NCI-H460 (cell line): ENCODE results near the gene AGAP3. TPM values are rescaled to one million over a fixed set of nuclear protein-coding genes. Genes with fewer than 3 reads are reported as not detected.

ENCODE experiments used
- DNase-seq: peaks from one replicate; pipeline ENCODE4 v3.0.0-alpha.2; 2016; ENCODE audit warnings: low read depth; ENCODE audit errors: extremely low read depth
- total RNA-seq: library from RNA; depleted of rRNA; stranded (reverse); fragments of >200 nt; shearing (Covaris generic); gene quantifications from 2 replicates; pipeline ENCODE4 v1.2.3, GENCODE V29; 2014

AGAP3 gene
- total RNA-seq, 1 experiment from 2014 or later = 39.6 TPM

DNA sequence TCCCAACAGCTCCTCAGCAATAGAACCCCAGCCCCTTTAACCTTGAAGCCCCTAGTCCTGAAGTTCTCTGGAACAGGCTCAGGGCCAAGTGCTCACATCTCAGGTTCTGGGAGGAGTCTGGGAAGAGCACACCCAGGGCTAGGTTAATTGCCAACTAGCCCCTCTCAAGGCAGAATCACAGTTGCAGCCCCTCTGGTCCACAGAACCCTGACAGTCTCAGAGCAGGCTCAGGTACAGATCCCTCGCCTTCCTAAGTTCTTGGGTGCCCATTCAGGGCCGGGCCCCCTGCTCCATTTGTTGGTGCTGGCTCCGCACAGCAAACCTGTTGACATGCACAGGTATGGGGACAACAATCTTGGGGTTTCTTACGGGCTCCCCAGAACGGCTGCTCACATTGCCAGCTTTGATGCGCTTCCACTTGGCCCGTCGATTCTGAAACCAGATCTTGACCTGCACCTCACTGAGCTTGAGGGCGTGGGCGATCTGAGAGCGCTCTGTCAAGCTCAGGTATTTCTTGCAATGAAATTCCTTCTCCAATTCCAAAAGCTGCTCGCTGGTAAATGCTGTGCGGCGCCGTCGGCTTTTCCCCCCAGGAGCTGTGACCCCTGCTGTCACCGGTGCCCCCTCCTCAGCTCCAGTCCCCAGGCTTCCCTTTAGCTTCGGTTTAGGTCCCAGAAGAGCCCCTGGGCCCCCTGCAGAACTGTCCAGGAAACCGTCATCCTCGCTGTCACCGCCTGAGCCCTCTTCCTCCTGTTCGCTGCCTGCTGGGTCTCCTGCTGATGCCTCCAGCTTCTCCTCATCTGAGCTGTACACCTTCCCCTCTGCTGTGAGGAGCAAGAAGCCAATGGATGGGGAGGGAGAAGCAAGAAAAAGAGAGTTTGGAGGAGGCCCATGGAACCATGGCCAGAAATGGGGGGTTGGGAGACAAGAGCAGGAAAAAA is 62.3 kb downstream of the AGAP3 start:
- DNase-seq = no peak

- no peak for DNase-seq
Observed at GRCh38 chr7:151150388-151150787, 64.1 kb downstream of the AGAP3 start.

DNA sequence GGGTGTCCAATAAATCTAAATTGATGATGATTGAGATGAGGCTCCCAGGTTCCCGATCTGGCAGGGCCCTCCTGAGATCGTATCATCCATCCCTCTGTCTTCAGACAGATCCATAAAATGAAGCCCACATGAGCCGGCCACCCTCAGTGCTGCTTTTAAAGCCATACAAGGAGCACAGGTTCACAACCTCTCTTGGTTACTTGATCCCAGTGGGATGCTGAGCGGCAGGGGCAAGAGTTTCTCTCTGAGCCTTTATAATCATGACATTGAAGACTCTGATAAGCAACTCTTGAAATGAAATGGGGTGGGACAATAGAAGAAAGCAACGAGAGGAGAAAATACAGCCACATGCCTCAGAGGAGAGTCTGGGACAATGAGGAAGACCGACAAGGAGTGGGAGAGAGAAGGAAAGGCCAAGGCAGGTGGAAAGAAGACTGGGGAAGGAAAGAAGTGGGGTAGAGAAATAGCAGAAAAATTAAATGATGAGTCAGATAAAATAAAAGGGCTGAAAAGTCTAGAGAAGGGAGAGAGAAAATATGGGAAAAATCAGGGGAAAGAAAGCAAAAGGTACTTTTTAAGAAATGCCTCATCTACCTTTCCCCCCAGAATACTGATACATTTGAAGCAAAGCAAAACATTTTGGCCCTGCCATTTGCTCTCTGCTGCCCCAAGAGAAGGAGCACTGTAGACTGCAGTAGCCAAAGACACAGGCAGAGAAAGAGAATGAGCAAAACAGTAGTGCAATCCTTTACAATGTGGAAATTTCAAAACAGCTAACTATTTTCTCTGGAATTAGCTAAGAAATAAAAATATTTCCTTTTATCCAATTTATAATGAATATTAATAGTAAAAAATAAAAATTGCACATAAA is 66.6 kb downstream of the AGAP3 start:
- DNase-seq = no peak

DNA sequence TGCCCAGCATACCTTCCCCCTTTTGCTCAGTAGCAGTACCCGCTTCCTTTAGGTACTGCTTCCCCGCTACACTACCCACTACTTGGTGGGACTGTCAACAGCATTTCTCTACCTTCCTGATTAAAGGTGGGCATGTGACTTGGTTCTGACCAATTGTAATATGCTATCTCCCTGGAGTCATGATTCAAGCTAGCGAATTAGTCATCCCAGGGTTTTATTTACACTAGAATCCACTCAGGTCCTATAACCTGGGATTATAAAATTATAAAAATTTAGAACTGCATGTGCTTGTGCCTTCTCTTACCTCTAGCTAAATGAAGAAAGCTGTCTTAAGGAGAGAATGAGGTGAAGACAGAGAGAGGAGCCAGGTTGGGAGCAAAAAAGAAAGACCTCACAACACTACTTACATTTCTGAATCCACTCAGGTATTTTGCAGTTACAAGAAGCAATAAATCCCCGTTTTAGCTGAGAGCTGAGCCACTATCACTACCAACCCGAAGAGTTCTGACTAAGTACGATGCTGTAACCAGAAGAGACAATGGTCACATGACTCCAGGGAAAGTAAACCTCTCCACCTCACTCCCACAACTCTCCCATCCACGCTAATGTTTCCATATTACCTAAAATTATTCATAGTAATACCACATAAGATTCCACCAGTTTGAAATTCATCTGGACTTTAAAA is 71.5 kb downstream of the AGAP3 start:
- DNase-seq = no peak

DNA sequence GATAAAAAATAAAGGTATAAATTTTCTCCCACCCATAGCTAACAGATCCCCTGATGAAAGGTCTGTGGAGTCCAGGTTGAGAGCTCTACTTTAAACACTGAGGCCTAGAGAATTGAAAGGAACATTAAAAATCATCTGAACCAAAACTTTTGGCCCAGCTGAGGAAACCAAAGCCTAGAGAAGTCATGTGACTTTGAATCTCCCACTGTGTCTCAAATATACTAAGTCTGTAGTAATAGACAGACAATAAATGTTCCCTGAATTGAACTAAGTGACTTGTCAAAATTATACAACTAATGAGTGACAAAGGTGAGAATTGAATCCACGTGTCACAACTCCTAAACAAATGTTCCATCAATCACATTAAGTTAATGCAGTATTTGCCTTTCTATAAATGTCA is 75.5 kb downstream of the AGAP3 start:
- DNase-seq = no peak

DNA sequence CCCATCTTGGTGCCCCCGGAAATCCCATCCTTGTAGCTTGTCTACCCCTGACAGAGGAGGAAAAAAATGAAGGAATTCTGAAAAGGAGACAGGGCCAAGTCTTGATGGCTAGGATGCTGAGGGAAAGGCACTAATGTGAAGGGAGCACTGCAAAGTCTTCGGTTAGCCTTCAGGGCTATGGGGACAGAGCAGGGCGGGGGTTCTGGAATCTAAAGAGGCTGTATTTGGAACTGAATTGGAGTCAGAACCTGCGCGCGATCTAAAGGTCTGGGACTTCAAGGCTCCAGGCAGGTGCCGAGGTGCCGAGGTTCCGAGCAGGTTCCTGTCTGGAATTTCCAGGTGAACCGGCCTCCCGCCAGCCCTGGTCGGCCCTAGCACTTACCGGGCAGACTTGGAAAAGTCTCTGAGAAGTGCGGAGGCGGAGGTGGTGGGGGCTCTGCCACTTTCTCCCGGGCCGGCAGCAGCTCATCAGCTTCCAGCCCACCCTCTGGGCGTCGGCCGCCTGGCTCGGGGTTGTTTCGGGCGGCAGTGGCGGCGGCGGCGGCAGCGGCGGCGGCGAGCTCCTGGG is 80.4 kb downstream of the AGAP3 start:
- DNase-seq = no peak

- DNase-seq = no peak
Observed at GRCh38 chr7:151167197-151167961, 81.1 kb downstream of the AGAP3 start, which contains the start of gene GBX1. Gene GBX1, minus strand, starts transcription at chr7:151167694. Its CDS starts 146 bp downstream, at chr7:151167548.

DNA sequence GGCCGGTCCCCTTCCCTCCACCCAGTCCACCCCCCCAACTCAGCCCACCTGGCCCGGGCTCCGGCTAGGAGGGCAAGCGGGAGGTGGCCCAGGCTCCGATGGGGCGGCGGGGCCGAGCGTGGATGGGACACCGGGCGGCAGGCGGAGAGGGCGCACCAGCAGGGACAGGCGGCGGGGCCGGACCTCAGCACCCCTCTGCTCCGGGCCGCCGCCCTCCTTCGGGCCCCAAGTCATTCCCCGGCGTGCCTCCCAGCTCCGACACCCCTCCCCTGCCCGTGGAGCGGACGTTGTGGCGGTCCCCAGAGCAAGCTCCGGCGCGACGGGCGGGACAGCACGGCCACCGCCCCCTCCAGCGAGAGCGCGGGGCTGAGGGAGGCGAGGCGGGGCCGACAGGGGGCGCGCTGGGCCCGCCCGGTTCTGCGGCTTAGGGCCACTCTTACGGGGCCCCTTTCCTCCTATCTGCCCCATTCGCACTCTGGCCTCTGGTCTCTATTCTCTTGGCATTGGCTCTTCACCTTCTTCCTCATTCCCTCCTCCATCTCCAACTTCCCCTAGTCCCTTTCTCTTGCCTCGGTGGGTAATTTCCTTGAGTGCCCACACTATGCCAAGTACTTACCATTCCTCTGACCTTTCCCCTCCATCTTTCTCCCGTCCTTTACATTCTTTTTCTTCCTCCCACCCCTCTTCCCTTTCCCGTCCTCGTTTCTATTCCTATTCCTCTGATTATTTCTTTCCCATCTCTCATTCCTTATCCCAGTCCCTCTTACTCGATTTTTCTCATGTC is 81.9 kb downstream of the AGAP3 start:
- peak; percentile 26 for DNase-seq

DNA sequence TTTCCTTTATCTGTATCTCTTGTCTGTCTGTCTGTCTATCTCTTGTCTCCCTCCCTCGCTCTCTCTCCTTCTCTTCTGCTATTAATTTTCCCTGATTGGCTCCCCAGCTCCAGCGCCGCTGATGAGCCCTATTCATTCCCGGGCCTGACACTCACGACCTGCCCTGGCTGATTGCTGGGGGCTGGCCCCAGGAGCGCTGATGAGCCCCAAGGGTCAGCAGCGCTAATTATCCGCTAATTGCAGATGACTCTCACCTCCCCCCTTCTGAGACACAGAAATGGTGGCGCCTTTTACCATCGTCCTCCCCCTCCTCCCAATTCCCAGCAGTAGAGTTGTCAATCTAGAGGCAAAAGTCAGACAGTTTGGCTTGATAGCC is 82.5 kb downstream of the AGAP3 start:
- DNase-seq = no peak

DNA sequence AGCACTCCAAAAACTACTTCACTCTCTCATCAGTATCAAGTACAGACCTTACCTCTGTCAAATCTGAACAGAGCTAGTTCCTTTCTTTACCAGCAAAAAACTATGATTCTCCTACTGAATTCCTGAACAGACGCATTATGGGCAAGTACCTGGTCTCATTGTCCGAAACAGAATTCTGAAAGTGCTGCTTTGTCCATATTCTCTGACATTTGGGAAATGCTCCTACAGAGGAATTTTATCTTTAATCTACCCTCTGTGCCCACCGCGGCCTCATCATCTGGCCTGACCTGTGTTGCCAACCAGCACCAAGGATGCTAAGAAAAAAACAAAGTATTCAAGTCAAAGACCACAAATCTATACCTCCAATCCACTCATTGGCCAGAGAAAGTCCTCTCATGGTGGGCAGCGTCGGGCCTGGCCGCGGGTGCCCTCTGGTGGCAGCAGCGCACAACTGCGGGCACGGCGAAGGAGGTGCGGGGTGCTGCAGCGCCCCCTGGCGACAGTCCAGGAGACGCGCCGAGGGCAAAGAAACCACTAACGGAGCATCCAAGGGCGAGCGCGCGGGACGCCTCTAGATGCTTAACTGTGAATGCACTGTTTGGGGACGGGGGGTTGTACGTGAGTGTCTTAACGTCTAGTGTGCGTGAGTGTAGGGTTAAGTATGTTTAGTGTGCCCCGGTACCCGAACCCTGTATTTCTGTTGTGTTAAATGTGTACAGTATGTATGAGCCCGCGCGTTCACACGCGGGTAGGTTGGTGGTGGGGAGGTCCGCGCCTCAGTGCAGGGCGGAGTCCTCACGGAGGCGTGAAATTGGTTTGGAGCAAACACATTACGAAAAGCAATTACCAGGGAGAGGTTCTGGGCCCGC is 86.2 kb downstream of the AGAP3 start:
- peak; percentile 72 for DNase-seq

DNA sequence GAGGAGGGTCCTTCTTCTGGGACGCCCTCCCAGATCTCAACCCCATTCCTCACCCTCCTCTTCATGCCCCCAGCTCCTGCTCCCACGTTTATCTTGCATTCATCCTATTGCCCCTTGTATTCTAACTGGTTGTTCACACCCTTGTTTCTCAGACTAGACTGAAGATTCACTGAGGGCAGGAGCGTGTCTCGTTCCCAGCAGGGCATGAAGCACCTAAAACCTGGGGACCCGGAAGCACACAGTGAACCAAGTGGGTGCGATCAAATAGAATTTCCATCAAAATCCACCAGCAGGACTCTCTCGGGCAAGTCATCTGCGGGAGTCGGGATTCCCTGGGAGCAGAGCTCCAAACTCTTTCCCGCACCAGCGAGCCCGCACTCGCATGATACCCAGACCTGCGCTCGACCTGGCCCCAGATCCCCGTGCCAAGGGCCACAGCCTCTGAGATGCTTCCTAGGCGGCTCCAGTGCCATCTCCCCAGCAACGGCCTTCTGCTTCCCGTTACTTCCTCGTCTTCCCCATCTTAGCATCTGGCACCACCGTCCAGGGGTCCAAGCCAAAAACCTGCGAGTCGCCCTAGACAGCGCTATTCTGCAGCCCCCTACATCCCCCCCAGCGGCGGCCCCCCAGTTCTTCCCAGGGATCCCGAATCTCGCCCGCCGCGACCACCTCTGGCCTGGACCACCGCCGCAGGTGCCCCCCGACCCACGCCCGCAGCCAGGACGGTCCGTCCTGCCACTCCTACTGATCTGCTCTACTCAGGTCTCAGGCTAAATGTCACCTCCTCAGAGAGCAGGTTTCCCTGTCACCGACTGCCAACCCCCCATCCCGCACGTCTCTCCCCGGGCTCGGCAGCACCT is 87.3 kb downstream of the AGAP3 start:
- no peak for DNase-seq

- no peak for DNase-seq
Observed at GRCh38 chr7:151174246-151175046, 88.2 kb downstream of the AGAP3 start.

GRCh38 chr7:151175047-151175792 is 88.9 kb downstream of the AGAP3 start:
- DNase-seq = no peak

- DNase-seq = no peak
Observed at GRCh38 chr7:151175793-151176311, 89.6 kb downstream of the AGAP3 start.

- DNase-seq = no peak
Observed at GRCh38 chr7:151176401-151176800, 90.1 kb downstream of the AGAP3 start.
